GM18909 (cell line): ENCODE measurements around the gene SERPINA9.
A peak's percentile ranks its signal among the peaks of the same experiment; 100 is the strongest.
"Not testable (repeated sequence)": the region's sequence is repeated elsewhere in the genome, so short reads cannot be mapped to it uniquely, and the experiment has no call there.

Experiments used
- ATAC-seq: cut with Tn5 transposase; IDR thresholded peaks from one replicate; pipeline ENCODE4 v1.9.1; 2021; ENCODE audit warnings: mild to moderate bottlenecking; ENCODE audit not compliant: unreplicated experiment, poor library complexity

The SERPINA9 gene

DNA sequence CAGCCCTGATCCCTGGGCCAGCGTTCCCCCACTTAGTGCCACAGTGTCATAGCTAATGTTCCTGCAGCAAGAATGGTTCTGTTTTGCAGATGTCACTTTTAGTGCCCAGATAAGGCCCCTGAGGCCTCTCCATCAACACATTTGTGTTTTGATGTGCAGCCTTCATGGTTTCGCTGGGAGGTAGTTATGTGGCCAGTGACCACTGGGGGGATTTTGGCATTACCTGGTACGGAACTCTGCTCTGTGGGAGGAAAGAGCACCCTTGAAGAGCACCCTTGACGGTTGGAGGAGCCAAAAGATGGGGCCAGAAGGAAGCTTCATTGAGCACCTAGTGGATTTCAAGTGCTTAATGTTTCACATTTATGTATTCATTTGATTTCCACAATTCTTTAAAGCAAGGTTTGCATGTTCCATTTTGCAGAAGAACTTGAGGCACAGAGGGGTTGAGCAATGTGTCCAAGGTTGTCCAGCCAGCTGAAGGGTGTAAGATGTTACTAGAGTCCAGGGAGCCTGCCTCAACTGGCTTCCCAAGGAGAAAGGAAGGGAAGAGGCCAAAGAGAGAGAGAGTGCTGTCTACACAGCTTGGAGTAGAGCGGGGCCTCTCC, 36.4 kb downstream of the SERPINA9 start:
- no peak for ATAC-seq

DNA sequence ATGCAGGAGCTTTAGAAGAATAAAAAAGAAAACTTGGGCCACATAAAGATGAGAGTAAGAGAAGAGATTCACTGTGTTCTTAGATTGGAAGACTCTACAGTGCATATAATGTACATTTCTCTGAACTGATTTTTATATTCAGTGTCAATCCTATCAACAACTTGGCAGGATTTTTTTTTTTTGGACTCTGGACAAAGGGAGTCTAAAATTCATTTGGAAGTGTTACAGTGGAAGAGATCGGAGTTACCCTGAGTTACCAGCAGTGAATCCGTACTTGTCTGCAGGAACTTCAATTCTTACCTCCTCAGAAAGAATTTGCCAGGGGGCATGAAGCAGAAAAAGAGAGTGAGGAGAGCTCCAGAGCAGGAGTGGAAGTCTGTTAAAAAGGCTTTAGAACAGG, 47.4 kb downstream of the SERPINA9 start:
- no peak for ATAC-seq

DNA sequence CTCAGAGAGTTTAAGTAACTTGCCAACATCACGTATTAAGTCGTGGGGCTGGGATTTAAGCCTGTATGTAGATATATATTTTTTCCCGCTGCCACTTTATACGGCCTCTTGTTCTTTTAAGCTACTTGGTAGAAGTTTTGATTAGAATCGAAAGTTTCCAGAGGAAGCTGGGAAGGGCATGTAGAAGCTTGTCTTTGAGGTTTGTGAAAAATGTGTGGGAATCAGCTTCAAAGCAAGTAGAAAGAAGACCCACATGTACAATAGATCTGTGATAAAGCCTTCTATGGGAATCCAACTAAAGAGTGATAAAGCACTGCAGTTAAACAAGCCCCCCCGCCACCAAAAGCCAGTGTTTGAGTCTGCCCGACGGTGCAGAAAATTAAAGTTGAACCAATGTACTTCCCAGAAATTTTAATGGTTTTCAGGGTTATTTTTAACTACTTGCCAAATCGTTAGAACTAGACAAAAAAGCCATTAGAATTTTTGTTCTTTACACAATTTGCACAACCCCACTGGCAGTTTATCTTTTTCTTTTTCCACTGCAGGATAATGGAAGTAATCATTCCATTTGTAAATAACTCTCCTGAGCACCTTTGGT, 48.9 kb downstream of the SERPINA9 start:
- no peak for ATAC-seq

DNA sequence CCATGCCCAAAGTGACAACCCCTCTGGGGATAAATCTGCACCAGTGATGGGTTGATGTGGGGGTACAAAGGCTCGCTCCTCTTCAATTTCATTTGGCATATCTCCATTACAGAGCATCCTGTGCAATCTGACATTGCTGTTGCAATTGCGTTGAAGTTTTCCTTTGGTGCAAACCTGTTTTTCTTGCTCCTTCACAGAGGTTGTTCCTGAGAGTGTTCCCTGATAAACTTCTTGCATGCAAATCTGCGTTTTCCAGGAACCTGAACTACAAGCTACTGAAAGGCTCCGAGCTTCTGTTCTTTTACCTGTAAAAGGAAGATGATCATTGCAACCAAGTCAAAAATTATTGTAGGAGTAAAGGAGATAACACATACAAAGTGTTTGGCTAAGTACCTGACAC, 49.5 kb downstream of the SERPINA9 start:
- no peak for ATAC-seq

DNA sequence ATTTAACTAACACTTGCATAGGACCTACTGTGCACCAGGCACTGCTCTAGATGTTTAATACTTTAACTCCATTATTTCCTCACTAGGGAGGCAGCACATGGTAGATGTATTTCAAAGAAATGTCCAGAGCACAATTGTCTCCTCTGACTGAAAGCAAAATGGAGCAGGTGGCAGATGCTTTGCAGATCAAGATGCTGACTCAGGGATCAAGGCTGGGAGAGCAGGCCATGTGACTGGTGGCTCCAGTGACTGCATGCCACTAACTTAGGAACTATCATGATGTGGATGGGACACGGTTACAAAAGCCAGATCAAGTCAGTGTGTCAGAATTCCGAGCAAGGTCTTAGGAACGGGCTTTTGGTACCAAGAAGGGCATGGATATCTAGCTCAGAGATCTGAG, 51.6 kb downstream of the SERPINA9 start:
- ATAC-seq: no peak

DNA sequence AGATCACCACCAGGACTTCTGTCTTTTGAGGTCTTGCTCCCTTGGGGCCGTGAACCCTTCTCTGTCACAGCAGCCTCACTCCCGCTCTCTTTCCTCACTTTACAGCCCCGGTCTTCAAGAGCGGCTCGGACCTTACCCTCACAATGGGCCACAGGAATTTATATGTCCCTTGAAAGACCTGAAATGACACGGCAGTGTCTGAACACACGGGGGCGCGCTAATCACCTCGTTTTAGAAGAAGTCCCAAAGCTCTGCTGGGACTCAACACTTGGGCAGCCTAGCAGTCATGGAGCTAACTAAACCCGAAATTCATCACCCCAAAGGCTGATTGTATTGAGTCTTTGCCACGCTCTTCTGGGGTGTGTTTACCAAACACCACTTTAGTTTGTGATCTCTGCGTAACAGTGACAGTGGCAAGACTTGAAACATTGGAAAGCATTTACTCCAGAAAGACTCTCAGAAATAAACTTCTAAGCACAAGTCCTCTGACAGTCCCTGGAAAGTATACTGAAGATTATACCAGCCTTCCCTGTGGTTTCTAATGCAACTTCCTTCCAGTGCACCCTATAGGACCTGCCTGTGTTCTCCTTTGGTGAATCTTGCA, 52.4 kb downstream of the SERPINA9 start:
- peak; percentile 65 for ATAC-seq

DNA sequence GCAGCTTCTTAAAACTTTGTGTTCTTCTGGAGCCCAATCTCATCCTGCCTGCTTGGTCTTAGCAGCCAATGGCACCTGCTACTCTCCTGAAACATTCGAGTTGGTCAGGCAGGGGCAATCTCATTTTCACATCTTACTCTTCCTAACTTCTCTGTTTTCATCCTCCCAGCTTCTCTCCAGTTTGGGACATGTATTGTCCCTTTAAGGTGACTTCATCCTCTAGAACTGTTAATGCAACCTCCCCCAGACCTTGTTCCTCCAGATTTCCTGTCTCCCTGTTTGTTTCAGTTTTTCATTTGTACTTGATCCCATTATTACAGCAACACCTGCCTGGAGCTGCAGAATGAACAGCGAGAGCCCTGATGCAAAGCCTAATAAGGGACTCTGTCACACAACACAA, 54.7 kb downstream of the SERPINA9 start:
- ATAC-seq: no peak

DNA sequence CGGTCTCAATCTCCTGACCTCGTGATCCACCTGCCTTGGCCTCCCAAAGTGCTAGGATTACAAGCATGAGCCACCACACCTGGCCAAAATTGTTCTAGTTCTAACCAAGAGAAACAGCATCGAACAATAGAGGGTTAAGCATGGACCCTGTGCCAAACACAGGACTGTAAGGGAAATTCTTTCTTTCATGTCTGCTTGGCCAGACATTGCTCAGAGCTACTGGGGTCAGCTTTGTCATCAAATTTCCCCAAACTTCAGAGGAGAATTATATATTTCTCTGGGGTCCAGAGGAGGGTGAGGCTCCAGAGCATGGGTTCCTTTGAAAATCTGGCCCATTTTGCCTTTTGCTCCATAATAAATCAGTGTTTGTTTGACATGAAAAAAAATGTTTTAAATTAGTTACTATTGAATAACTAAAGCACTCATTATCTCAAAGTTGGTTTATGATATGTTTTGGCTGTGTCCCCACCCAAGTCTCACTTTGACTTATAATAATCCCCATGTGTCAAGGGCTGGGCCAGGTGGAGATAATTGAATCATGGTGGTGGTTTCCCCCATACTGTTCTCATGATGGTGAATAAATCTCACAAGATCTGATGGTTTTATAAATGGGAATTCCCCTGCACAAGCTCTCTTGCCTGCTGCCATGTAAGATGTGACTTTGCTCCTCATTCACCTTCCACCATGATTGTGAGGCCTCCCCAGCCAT, 58.3 kb downstream of the SERPINA9 start:
- ATAC-seq: not testable (repeated sequence)
